Stimulated activated CD4-positive, alpha-beta T cell treated with anti-CD3 and anti-CD28 coated beads, Interleukin-15, amount 100 ng/mL, for 48 hours (primary cell): Measurements from ENCODE around the gene ZGLP1.
"Not testable (repeated sequence)": the region's sequence is repeated elsewhere in the genome, so short reads cannot be mapped to it uniquely, and the experiment has no call there.

Source experiments
- DNase-seq, 2 donors: peaks; one replicate each; pipeline ENCODE4 v3.0.0-alpha.2; 2020; ENCODE audit warnings: low read depth in 2 of 2

Gene ZGLP1

DNA sequence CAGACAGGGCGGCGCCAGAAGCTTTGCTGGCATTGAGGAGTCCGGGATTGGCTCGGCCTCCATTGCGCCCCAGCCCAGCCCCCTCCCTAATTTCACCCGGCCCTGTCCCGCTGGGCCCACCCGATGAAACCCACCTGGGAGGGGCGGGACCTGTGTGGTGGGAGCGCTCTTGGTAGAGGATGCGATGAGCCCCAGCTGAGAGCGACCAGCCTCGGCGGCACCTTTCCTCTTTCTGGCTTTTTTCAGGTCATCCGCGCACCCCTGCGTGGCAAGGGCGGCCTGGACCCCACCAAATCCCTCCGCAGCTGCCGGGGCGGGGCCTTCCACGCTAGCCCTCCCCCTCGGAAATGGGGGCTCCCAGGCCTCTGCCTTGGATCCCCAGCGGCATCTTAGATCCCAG lies at the start of gene ZGLP1:
ZGLP1 (minus strand) TSS at position 393 of the 400 bp plus-strand sequence.
- no peak for DNase-seq

DNA sequence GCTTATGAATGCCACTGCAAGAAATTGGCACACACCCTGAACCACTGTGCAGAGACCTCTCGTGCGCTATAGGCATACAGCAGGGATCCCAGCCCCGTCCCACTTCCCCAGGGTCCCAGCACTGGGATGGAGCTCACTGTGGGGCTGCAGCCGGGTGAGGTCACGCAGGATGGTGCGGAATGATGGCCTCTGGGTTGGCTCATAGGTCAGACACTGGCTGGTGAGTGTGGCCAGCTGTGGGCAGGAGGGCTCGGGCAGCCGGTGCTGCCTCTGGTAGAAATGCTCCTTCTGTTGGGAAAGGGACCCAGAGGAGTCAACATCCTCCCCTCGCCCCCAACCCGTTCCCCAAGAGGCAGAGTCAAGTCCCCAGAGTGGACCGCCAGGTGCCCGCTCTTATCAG lies 46.8 kb upstream of the ZGLP1 start:
- no peak for DNase-seq

DNA sequence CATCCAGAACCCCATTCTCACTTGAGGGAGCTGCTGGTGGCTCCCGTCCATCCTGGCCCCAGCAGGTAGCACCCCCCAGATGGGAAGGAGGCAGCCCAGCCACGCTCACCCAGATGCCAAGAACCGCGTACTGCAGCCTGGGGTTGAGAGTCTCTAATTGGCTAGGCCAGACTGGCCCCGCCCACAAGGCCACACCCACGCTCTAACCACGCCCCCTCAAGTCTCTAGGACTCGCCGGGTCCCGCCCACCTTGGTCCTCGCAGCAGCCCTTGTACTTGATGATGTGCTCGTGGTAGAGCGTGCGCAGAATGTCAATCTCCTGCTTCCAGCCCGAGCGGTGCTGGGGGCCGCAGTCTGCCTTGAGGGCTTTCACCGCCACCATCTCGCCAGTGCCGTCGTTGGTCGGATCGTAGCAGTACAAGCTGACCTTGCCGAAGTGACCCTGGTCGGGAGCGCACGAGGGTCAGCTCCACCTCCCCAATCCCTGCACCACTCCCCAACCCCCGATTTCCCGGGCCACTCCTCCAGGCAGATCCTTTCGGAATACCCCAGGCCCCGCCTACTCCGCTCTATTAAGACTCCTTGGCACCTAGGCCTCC lies 44.3 kb upstream of the ZGLP1 start:
- DNase-seq: peak; percentile 52 to 55

DNA sequence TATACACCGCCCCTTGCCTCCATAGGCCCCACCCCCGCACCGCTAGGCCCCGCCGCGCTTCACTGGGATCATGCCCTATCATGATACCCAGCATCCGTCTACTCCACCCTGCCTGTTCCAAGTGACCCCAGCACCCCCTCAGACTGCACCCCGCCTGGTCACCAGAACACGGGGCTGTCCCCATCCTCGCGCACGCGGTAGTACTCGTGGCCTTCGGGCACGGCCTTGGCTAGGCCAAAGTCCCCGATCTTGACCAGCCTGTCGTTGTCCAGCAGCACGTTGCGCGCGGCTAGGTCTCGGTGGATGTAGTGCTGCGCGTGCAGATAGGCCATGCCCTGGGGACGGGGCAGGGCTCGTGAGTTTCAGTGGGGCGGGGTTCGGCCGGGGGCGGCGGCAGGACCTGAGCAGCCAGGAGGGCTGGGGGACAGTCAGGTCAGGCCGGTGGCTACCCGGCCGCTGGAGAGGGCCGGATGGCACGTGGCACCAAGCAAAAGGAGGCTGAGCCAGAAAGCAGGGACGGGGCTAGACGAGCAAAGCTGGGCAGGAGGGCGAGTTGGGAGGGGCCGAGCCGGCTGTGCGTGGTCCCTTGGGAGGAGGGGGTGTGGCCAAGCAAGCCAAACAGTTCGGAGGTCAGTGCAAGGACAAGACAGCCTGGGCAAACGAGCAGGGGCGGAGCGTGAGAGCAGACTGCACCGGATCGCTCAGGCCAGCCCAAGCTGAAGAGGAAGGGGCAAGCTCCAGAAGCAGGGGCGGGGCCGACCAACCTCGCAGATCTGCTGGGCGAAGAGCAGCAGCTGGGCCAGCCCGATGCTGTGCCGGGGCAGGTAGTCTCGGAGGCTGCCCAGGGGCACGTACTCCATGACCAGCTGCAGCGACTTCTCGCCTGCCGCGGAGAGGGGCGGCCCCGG lies 43.4 kb upstream of the ZGLP1 start:
- DNase-seq: no peak

DNA sequence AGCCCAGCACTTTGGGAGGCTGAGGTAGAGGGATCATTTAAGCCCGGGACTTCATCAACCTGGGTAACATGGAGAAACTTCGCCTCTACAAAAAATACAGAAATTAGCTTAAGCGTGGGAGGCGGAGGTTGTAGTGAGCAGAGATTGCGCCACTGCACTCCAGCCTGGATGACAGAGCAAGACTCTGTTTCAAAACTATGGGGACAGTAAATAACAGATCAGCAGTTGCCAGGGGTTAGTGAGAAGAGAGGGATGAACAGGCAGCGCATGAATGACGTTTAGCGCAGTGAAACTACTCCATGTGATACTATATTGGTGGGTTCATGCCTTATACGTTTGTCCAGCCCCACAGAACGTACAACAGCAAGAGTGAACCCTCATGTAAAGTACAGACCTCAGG lies 36.9 kb upstream of the ZGLP1 start:
- no peak for DNase-seq

DNA sequence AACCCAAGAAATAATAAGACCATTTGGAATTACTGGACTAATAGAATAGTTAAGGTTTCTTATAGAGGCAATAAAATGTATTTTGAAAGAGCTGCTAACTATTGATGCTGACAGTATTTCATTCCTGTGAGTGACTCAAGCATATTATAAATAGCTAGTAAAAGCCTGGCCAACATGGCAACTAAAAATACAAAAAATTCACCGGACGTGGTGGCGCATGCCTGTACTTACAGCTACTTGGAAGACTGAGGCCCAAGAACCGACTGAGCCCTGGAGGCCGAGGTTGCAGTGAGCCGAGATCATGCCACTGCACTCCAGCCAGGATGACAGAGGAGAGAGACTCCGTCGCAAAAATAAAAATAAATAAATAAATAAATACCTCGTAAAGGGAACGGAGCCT lies 35.2 kb upstream of the ZGLP1 start:
- DNase-seq: no peak

DNA sequence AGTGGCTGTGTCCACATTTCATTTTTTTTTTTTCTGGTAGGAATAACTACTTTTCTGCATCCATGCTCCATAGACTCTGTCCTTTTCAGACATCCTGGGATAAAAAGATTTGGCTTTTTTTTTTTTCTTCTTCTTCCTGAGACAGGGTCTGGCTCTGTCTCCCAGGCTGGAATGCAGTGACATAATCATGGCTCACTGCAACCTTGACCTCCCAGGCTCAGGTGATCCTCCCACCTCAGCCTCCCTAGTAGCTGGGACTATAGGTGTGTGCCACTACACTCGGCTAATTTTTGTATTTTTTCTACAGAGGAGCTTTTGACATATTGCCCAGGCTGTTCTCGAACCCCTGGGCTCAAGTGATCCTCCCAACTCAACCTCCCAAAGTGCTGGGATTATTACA lies 33.9 kb upstream of the ZGLP1 start:
- DNase-seq: no peak

DNA sequence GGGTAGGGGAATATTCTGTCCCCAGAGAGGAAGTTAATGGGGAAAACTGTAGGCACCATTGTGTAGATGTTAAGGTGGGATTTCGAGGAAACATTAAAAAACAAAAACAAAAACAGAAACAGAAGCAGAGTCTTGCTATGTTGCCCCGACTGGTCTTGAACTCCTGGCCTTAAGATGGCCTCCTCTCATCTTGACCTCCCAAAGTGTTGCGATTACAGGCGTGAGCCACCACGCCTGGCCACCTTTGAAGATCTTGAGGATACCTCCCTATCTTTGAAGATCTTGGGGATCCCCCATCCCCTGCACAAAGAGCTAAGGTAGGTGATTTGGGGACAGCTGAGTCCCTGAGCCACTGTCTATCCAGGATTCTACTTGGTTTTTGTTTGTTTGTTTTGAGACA lies 30.4 kb upstream of the ZGLP1 start:
- no peak for DNase-seq

DNA sequence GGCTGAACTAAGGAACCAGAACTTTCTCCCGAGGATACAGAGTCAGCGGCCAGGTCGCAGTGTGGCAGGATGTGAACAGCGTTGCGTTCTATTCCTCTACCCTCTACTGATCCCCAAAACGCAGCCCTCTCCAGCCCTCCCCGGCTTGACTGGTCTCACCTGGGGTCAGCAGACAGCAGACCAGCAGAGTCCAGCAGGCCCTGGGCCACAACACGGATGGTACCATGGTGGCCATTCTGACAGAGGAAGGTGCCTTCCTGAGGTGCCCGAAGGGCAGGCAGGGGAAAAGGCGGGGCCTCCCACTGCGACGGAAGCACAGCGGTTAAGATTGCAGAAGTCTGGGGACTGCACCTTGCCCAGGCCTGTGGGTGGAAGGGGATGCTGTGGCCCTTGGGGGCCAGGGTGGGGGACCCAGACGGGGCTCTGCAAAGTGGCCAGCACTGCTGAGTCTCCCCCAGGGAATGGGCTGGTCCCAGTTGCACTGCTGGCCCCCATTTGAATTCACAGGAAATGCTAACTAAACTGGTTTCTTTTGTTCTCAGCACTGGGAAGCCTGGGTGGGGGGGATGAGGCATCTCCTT lies 29.9 kb upstream of the ZGLP1 start, which contains the start of gene ICAM3:
ICAM3 (minus strand) TSS at position 245 of the 581 bp plus-strand sequence; CDS start at position 235, 10 bp downstream.
- peak in 1 of 2 donors; percentile 67 for DNase-seq

DNA sequence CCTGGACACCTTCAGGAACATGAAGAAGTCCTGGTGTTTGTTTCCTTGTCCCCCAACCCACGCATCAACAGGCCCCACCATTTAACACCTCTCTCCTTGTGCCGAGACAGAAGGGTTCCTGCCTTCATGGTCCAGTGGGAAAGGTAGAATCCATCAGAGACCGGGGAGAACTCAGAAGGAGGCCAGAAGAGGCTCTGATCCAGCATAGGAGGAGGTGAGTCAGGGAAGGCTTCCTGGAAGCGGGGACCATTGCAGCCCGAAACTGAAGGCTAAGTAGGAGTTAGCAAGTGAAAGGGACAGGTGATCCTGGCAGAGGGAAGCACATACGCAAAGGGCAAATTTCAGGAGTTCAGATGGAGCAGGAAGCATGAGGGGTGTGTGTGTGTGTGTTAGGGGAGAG lies 29.3 kb upstream of the ZGLP1 start:
- DNase-seq: no peak

DNA sequence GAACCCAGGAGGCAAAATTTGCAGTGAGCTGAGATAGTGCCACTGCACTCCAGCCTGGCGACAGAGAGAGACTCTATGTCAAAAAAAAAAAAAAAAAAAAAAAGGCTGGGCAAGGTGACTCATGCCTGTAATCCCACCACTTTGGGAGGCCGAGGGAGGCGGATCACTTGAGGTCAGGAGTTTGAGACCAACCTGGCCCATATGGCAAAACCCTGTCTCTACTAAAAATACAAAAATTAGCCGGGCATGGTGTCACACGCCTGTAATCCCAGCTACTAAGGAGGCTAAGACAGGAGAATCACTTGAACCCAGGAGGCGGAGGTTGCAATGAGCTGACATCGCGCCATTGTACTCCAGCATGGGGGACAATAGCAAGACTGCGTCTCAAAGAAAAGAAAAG lies 27.1 kb upstream of the ZGLP1 start:
- not testable (repeated sequence) for DNase-seq

DNA sequence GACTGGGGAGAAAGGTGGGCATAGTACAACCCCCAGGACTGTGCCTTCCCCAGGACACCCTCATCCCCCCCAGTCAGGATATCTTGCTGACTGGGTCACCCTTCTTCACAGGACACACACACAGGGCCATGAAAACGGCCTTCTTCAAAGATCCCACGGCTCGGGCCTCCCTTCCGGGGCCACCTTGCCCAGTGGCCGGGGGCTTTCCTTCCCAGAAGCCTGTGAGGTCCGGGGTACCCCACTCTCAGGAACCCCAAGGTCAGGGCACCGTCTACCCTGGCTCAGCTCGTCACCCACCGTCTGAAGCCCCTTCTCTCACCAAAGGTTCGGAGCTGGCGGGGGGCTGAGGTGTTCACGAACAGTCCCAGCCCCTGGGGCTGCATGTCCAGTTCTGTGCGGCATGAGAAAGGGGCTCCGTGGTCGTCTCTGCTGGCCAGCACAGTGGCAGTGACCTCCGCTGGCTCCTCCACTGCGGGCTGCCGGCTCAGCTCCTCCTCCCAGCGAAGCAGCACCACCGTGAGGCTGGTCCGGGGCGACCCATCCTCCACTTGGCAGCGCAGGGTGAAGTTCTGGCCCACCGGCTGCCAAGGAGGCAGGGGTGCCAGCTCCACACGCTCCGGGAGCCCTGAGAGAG lies 25.9 kb upstream of the ZGLP1 start:
- DNase-seq: no peak

DNA sequence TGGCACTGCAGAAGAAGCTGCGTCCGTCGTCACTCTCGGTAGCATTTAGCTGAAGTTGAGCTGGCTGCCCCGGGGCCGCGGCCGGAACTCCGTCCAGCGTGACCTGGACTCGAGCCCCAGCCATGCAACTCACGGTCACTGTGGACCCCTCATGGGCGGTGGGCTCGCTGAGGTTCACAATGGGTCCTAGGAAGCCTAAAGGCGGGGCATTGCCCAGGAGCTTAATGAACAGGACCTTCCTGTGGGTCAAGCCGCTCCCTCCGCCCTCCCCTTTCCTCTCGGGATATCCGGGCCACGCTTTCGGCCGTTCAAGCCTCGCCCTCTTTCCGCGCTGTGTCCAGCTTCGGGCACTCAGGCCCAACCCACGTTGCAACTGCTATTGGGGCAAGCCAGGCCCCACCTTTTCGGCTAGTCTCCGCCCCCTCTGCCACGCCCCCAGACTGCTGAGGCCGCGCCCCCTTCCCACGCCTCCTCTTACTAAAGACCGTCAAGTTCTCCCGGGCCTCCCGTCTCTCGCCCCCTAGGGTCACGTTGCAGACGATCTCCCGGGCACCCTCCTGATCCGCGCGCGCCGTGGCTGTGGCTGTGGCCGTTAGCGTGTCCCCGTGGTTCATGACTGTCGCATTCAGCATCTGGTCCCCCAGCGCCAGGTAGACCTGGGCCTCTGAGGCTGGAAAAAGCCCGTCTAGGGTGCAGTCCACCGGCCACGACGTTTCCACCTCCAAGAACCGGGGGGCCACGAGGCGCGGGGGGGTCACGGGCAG lies 25.2 kb upstream of the ZGLP1 start:
- peak; percentile 31 to 56 for DNase-seq

DNA sequence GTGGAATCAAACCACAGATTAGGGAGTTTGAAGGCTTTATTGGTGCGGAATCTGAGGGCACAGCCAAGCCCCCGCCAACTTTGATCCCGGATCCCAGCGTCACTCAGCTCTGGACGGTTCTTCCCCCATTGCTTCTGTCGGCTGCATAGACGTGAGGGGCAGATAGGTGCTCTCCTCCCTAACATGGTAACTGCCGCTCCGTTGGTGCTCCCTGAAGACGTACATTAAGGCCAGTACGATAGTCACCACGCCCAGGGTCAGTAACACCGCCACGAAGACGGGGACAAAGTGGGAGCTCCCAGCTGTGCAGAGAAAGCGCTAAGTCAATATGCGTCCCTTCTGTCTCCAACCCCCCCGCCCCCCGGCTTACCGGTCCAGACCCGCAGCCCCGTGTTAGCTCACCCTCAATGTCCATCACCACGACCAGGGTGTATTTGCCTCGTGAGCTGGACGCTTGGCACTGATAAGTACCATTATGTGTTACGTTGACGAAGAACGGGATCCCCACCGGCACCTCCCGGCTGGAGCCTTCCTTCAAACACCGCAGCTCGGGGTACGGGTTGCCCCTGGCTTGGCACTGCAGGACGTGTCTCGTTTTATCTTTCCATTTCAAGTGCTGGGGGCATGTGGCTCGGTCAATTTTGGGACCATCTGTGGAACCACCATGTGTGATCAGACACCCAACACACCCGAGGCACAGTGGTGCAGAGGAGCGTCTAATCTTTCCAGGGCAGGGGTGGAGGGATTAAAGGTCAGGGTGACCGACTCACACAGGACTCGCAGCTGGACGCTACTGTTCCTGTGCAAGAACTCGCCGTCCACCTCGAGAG lies 24.4 kb upstream of the ZGLP1 start:
- no peak for DNase-seq

DNA sequence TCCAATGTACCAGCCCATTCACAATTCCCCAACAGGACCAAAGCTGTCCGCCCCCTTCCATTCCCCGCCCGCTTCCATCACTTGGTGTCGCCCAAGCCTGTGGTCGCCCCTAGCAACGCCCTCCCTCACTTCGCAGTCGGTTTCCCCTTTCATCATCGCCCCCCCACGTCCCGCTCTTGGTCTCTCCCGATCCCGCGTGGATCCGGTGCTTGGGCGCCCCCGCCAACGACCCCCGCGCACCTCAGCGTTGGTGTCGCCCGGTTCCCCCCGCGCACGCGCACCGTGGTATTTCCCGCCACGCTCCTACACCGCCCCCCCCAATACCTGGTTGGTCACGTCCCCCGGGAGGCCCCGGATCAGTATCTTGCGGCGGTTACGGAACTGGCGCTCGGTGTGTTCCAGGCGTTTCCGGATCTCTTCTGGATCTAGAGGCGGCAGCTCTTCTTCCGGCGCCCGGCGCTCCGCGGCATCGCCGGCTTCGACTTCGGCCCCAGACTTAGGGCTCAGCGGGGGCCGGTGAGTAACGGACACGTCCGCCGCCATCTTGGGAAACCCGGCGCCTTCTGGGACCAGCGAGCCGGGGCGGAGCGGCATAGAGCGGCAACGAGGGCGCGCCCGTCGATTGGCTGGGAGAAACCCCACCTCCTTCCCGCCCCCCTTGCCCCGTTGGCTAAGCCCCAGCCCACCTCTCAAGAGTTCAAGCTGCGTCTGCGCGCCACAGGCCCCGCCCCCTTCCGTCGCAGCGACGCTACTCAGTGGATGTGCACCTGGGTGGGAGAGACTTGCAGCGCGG lies 23.5 kb upstream of the ZGLP1 start, which contains the start of gene RAVER1:
RAVER1 (minus strand) TSS at position 565 of the 793 bp plus-strand sequence; CDS start at position 543, 22 bp downstream.
- DNase-seq: peak; percentile 98

DNA sequence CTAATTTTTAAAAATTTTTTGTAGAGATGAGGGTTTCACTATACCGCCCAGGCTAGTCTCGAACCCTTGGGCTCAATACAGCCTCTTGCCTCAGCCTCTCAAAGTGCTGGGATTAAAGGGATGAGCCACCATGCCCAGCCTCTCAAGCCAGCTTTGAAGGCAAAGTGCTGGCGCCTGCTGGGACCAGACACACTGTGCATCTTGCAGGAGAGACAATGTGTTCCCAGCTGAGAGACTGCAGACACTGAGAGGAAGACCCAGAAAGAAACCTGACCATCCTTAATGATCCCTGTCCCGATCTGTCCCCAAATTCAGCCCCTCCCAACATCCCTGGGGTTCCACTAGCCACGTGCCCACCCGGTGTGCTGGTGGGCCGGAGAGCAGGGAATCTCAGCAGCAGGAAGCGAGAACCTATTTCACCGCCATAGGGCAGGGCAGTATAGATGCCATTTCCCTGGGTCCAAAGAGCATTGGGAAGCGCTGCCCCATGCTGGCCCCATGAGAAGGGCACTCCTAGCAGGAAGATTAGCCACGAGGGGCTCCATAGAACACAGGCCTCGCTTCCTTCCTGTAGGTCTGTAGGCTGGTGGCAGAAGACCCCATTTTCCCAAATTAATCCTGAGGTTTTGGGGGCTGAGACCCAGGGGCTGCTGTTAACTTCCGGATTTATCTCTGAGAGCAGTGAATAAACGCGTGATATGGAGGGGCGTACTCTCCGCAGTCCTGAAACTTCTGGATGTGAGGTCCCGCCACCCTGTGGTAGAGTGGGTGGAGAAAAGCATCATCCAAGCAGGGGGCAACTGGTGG lies 22.7 kb upstream of the ZGLP1 start:
- no peak for DNase-seq

DNA sequence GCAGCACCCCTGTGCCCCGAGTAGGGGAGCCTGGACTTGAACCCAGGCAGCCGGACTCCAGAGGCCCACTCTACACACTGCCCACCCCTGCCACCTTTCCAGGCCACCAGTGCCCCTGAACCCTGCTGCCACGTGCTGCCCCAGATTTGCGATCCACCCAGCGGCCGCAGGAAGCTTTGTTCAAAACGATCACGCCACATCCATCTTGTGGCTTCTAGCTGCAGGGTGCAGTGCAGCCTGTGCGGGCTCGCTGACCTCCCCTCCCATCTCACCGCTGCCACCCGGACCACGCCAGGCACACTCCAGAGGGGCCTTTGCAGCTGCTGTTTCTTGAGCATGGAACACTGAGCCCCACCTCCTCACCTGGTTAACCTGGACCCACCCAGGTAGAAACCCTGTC lies 19.9 kb upstream of the ZGLP1 start:
- no peak for DNase-seq

DNA sequence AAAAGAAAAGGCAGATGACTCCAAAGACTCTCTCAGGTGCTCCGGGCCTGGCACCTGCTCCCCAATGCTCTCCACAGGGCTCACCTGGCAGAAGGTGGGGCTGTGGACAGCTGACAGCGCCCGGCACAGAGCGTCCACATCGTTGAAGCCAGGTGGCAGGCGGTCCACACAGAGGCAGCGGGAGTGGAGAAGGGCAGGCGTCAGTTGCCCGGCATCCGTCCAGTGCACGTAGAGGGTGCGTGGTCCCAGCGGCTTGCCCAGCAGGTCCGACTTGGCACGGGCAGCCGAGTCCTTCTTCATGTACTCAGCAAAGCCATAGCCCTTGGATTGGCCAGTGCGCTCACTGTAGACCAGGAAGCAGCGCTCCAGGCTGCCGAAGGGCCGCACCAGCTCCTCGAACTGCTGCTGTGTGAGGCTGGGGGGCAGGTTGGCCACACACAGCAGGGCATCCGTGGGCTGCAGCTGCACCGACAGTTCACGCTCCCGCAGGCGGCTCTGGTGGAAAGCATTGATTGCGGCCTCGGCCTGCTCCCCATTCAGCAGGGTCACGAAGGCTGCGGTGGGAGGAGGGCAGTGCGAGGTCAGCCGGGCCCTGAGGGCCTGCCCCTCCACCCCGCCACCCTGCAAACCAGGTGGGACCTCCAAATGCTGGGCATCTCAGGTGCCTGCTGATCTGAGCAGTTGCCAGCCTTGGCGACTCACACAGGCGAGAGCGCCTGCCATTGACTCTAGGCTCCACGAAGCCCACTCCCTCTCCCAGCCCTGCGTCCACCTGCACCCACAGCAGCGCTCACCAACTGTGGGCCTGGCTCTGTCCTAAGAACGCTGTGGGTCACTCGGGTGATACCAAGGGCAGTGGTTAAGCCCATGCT lies 19.2 kb upstream of the ZGLP1 start:
- DNase-seq: no peak
